Neural cell (in vitro differentiated cells): Measurements from ENCODE around the gene TNS3.

ENCODE experiments used
- EZH2 ChIP-seq: fragments of 200-600, 300-800 bp; shearing (Covaris generic), sonication (generic); IDR thresholded peaks from 2 replicates; pipeline ENCODE4 v1.6.1; 2014; ENCODE audit warnings: antibody characterized with exemption, low read length, borderline replicate concordance, mild to moderate bottlenecking; ENCODE audit not compliant: insufficient read depth, poor library complexity, severe bottlenecking
- TF ChIP-seq, protein P1 (sequence below): fragments of 450-650 bp; IDR thresholded peaks from 2 replicates; pipeline ENCODE4 v1.5.1; 2014; ENCODE audit warnings: antibody characterized with exemption, mild to moderate bottlenecking, moderate library complexity; ENCODE audit not compliant: poor library complexity, severe bottlenecking

DNA sequence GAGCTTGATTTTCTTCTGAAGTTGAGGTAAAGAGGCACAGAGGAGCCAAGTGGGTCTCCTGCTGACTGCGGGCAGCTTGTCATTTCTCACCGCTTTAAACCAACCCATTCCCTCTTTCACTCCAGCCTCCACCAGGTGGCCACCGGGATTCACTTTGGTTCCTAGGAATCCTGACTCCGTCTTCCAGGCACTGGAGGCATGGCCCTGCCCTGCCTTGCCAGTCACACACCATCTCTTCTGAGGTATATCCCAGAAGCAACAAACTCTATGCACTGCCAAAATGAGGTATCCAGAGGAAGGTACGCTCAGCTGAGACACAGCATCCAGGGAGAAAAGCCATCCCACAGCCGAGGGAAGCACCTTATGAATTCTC, 280.8 kb downstream of the TNS3 start:
- TF ChIP-seq, protein P1, sequence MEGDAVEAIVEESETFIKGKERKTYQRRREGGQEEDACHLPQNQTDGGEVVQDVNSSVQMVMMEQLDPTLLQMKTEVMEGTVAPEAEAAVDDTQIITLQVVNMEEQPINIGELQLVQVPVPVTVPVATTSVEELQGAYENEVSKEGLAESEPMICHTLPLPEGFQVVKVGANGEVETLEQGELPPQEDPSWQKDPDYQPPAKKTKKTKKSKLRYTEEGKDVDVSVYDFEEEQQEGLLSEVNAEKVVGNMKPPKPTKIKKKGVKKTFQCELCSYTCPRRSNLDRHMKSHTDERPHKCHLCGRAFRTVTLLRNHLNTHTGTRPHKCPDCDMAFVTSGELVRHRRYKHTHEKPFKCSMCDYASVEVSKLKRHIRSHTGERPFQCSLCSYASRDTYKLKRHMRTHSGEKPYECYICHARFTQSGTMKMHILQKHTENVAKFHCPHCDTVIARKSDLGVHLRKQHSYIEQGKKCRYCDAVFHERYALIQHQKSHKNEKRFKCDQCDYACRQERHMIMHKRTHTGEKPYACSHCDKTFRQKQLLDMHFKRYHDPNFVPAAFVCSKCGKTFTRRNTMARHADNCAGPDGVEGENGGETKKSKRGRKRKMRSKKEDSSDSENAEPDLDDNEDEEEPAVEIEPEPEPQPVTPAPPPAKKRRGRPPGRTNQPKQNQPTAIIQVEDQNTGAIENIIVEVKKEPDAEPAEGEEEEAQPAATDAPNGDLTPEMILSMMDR: no peak
- TF ChIP-seq EZH2: no peak
